Loucy (cell line): ENCODE data around the gene STT3B.

Experiments used
- H2AFZ ChIP-seq: fragments of 200-600 bp; sonication (generic); 2 replicates; pipeline ENCODE4 v1.6.0; 2016; ENCODE audit warnings: antibody characterized with exemption, mild to moderate bottlenecking, low read length, moderate library complexity
- H3F3A ChIP-seq: fragments of 200-600 bp; 2 replicates; pipeline ENCODE4 v1.6.0; 2016; ENCODE audit warnings: antibody characterized with exemption, low read depth, mild to moderate bottlenecking
- H3K27me3 ChIP-seq: fragments of 200-600 bp; sonication (generic); 2 replicates; pipeline ENCODE4 v1.6.1; 2014; ENCODE audit warnings: low read length, mild to moderate bottlenecking; ENCODE audit not compliant: insufficient read depth, poor library complexity, severe bottlenecking
- H3K36me3 ChIP-seq: fragments of 200-600 bp; sonication (generic); 2 replicates; pipeline ENCODE4 v1.6.1; 2016; ENCODE audit warnings: low read length; ENCODE audit not compliant: insufficient read depth
- H3K4me1 ChIP-seq: fragments of 200-600 bp; sonication (generic); 2 replicates; pipeline ENCODE4 v1.5.1; 2014; ENCODE audit warnings: low read length, mild to moderate bottlenecking; ENCODE audit not compliant: insufficient read depth, poor library complexity, severe bottlenecking
- H3K4me2 ChIP-seq: fragments of 200-600 bp; sonication (generic); 2 replicates; pipeline ENCODE4 v1.6.0; 2014; ENCODE audit warnings: antibody characterized with exemption, low read length, low read depth, mild to moderate bottlenecking; ENCODE audit not compliant: poor library complexity, severe bottlenecking
- H3K4me3 ChIP-seq: fragments of 200-600 bp; sonication (generic); 2 replicates; pipeline ENCODE4 v1.5.1; 2014; ENCODE audit warnings: low read length, mild to moderate bottlenecking, mixed read lengths; ENCODE audit not compliant: poor library complexity, severe bottlenecking
- H3K79me2 ChIP-seq: fragments of 200-600 bp; sonication (generic); 2 replicates; pipeline ENCODE4 v1.6.1; 2014; ENCODE audit warnings: low read length; ENCODE audit not compliant: insufficient read depth
- H3K9ac ChIP-seq: fragments of 200-600 bp; sonication (generic); 2 replicates; pipeline ENCODE4 v1.6.0; 2014; ENCODE audit warnings: mild to moderate bottlenecking, low read depth, low read length, moderate library complexity; ENCODE audit not compliant: poor library complexity, severe bottlenecking
- H3K9me2 ChIP-seq: fragments of 200-600 bp; sonication (generic); replicated peaks from 2 replicates; pipeline ENCODE4 v1.6.1; 2016; ENCODE audit warnings: low read depth, low read length, mixed read lengths
- H3K9me3 ChIP-seq: fragments of 200-600 bp; sonication (generic); 2 replicates; pipeline ENCODE4 v1.6.1; 2014; ENCODE audit warnings: mild to moderate bottlenecking, antibody characterized with exemption, low read length, low read depth; ENCODE audit not compliant: insufficient read depth
- H4K20me1 ChIP-seq: fragments of 200-600 bp; sonication (generic); 2 replicates; pipeline ENCODE4 v1.6.0; 2014; ENCODE audit warnings: antibody characterized with exemption, low read length, mild to moderate bottlenecking; ENCODE audit not compliant: insufficient read depth, poor library complexity, severe bottlenecking
- EZH2phosphoT487 ChIP-seq: fragments of 200-600 bp; IDR thresholded peaks from 2 replicates; pipeline ENCODE4 v1.6.1; 2018; ENCODE audit warnings: antibody characterized with exemption, mild to moderate bottlenecking, moderate library complexity, borderline replicate concordance
- TF ChIP-seq, protein P1 (sequence below): fragments of 200-600 bp; sonication (generic); conservative IDR thresholded peaks from 2 replicates; pipeline ENCODE4 v1.5.1; 2014; ENCODE audit warnings: mild to moderate bottlenecking, antibody characterized with exemption, low read length

STT3B gene

DNA sequence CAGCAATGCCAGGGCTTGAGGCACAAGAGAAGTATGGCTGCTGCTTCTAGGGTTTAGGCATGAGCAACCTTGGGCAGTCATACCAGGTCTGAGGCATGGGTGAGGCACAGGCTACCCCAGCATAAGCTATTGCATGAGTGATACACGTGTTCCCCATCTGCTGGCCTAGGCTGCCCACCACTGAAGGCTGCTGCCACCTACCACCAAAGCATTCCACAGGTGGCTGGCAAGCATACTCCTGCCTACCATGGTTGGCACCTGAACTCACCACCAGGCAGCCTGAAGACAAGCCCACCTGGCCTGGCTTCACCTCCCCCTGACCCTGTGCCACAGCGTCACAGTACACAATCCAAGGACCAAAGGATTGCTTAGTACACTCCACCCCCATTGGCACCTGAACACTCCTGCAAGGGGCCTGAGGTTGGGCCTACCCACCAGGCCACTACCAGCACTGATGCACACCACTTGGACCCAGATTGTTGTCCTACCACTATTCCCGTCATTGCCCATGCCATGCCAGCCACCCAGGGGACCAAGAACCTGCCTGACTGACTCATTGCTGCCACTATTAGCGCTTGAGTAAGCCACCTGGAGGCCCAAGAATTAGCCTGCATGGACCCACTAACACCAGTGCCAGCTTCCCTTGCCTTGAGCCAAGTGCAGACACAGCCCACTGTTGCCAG, 115.7 kb downstream of the STT3B start:
- Histone ChIP-seq H3K27me3 (no peaks in the 10 kb centered on the region), H3K4me1 (no peaks in the 10 kb centered on the region), H3K36me3 (peaks cover 27% of the 10 kb centered on the region), H3K9ac (no peak overlapping the region), H2AFZ (no peak overlapping the region), H4K20me1 (peaks cover 7% of the 10 kb centered on the region), H3K9me3 (peaks cover 20% of the 10 kb centered on the region; the same call in 1 of the 2 replicates), H3K4me2 (no peak overlapping the region), H3K79me2 (no peaks in the 10 kb centered on the region), H3K4me3 (no peak overlapping the region), H3F3A (peaks cover 26% of the 10 kb centered on the region; the same call in 1 of the 2 replicates), H3K9me2 (no peaks in the 10 kb centered on the region)
- TF ChIP-seq EZH2phosphoT487, result no peak

DNA sequence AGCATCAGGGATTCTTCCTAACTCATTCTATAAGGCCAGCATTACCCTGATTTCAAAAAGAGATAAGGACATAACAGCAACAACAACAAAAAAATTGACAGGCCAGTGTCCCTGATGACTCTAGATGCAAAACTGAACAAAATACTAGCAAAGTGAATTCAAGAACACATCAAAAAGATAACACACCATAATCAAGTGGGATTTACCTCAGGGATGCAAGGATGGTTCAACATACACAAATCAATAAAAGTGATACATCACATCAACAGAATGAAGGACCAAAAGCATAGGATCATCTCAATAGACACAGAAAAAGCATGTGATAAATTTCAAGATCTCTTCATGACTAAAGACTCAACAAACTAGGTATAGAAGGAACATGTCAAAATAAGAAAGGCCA, 119.6 kb downstream of the STT3B start:
- Histone ChIP-seq H3K4me1 (no peaks in the 10 kb centered on the region), H3F3A (peaks cover 24% of the 10 kb centered on the region; the same call in 1 of the 2 replicates), H3K9ac (no peak overlapping the region), H4K20me1 (no peaks in the 10 kb centered on the region), H2AFZ (no peak overlapping the region), H3K27me3 (no peaks in the 10 kb centered on the region), H3K4me3 (no peak overlapping the region), H3K9me3 (peaks cover 38% of the 10 kb centered on the region; the same call in 1 of the 2 replicates), H3K36me3 (peaks cover 8% of the 10 kb centered on the region), H3K9me2 (no peaks in the 10 kb centered on the region), H3K79me2 (no peaks in the 10 kb centered on the region), H3K4me2 (no peak overlapping the region)
- TF ChIP-seq, protein P1, sequence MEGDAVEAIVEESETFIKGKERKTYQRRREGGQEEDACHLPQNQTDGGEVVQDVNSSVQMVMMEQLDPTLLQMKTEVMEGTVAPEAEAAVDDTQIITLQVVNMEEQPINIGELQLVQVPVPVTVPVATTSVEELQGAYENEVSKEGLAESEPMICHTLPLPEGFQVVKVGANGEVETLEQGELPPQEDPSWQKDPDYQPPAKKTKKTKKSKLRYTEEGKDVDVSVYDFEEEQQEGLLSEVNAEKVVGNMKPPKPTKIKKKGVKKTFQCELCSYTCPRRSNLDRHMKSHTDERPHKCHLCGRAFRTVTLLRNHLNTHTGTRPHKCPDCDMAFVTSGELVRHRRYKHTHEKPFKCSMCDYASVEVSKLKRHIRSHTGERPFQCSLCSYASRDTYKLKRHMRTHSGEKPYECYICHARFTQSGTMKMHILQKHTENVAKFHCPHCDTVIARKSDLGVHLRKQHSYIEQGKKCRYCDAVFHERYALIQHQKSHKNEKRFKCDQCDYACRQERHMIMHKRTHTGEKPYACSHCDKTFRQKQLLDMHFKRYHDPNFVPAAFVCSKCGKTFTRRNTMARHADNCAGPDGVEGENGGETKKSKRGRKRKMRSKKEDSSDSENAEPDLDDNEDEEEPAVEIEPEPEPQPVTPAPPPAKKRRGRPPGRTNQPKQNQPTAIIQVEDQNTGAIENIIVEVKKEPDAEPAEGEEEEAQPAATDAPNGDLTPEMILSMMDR, result no peak
- no peak for TF ChIP-seq EZH2phosphoT487

DNA sequence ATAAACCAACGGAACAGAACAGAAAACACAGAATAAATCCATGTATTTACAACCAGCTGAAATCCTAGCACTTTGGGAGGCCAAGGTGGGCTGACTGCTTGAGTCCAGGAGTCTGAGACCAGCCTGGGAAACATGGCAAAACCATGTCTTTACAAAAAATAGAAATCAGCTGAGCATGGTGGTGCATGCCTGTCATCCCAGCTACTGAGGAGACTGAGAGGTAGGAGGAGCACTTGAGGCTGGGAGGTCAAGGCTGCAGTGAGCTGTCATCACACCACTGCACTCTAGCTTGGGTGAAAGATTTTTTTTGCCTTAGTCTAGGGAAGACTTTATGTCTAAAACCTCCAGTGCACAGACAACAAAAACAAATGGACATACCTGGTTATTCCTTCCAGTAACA, 120.7 kb downstream of the STT3B start:
- no peaks in the 10 kb centered on the region for H3K27me3 ChIP-seq
- peaks cover 24% of the 10 kb centered on the region; the same call in 1 of the 2 replicates for H3F3A ChIP-seq
- no peaks in the 10 kb centered on the region for H3K4me1 ChIP-seq
- H3K9ac ChIP-seq, result no peak overlapping the region
- H3K9me2 ChIP-seq, result no peaks in the 10 kb centered on the region
- no peaks in the 10 kb centered on the region for H3K36me3 ChIP-seq
- no peak overlapping the region for H3K4me3 ChIP-seq
- H3K79me2 ChIP-seq, result no peaks in the 10 kb centered on the region
- TF ChIP-seq, protein P1, result no peak
- TF ChIP-seq EZH2phosphoT487, result no peak
- H3K4me2 ChIP-seq, result no peak overlapping the region
- H4K20me1 ChIP-seq, result no peaks in the 10 kb centered on the region
- H3K9me3 ChIP-seq, result peaks cover 42% of the 10 kb centered on the region; the same call in 1 of the 2 replicates
- H2AFZ ChIP-seq, result no peak overlapping the region
